Measurements from ENCODE around the gene IFFO2. TPM values are rescaled to one million over a fixed set of nuclear protein-coding genes. Genes with fewer than 3 reads are reported as not detected.

IFFO2 gene
- total RNA-seq, 4 donors from 2014 or later: 4.1 to 19.4 (median 7.3) TPM

DNA sequence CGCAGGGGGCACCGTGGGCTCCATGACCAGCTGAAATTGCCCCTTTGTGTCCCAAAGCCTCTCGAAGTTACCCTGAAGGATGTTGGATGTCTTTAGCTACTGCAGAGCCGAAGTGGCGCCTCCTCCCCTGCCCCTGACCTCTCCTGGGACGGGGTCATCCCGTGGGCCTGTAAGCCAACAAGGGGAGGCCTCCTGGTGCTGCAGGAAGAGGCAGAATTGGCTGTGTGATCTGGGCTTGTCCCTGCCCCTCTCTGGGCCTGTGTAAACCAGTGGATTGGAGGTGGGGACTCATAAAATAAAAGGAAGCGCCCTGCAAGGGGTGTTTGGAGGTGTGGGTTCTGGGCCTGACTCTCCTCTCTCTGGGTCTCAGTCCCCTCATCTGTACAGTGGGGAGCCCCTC lies 94.9 kb downstream of the IFFO2 start:
- Histone ChIP-seq H3K27me3 (no peaks in the 10 kb centered on the region), H3K9me3 (no peaks in the 10 kb centered on the region), H3K4me1 (no peaks in the 10 kb centered on the region), H3K27ac (no peak overlapping the region), H3K4me3 (no peak overlapping the region), H3K36me3 (no peaks in the 10 kb centered on the region)
- intact Hi-C loops (cut with DNase I; ENCODE audit: low total_unique reads): no loop called here
- TF ChIP-seq CTCF (IDR thresholded peaks at IDR 0.05): no peak
- no peak for TF ChIP-seq POLR2A (IDR thresholded peaks at IDR 0.05)
- DNase-seq: no peak

DNA sequence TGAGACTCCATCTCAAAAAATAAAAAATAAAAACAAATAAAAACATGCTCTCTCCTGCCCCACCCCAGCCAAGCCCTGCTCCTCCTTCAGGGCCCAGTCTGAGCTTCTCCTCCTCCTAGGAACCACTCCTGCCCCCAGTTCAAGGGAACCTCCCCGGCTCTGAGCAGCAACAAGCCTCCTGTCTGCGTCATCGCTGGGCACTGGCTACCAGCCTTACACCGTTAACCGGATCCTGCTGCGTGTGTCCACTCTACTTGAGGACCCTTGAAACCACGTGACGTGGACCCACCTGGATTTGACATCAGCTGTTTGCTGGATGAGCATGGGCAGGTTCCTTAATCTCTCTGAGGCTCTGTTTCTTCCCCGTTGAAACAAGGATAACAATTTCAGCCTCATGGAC lies 95.4 kb downstream of the IFFO2 start:
- no peak for TF ChIP-seq POLR2A (IDR thresholded peaks at IDR 0.05)
- TF ChIP-seq CTCF (IDR thresholded peaks at IDR 0.05): no peak

GRCh38 chr1:18859560-18859959 lies 96.9 kb downstream of the IFFO2 start, which contains the start of gene TAS1R2:
TSS of gene TAS1R2 (minus strand) at chr1:18859660. CDS start at chr1:18859660, 0 bp downstream.
- H3K9me3 ChIP-seq: no peaks in the 10 kb centered on the region
- H3K4me3 ChIP-seq: no peak within 1 kb of the TSS
- DNase-seq: no peak
- no peaks in the 10 kb centered on the region for H3K27me3 ChIP-seq
- intact Hi-C loops (cut with DNase I; ENCODE audit: low total_unique reads): no loop called here
- no peak for TF ChIP-seq POLR2A (IDR thresholded peaks at IDR 0.05)
- TF ChIP-seq CTCF (IDR thresholded peaks at IDR 0.05): no peak
- H3K27ac ChIP-seq: no peak within 1 kb of the TSS
- H3K36me3 ChIP-seq: no peaks in the 10 kb centered on the region
- H3K4me1 ChIP-seq: no peaks in the 10 kb centered on the region

More for the DNA sequence above, 95.4 kb downstream of the IFFO2 start:
- Histone ChIP-seq H3K27ac (no peak overlapping the region), H3K27me3 (no peaks in the 10 kb centered on the region), H3K36me3 (no peaks in the 10 kb centered on the region), H3K4me3 (no peak overlapping the region), H3K9me3 (no peaks in the 10 kb centered on the region), H3K4me1 (no peaks in the 10 kb centered on the region)
- no peak for DNase-seq
- intact Hi-C loops (cut with DNase I; ENCODE audit: low total_unique reads): no loop called here

DNA sequence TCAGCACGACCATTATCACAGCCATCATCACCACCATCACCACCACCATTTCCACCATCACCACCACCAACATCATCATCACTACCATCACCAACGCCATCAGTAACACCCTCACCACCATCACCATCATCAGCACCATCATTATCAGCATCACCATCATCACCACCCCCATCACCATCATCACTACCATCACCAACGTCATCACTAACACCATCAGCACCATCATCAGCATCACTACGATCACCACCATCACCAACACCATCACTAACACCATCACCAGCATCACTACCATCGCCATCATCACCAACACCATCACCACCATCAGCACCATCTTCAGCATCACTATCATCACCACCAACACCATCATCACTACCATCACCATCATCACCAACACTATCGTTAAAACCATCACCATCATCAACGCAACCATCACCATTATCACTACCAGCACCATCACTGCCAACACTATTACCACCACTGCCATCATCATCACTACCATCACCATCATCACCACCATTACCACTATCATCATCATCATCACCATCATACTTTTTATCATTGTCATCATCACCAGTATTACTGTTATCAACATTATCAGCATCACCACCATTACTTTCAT lies 98.3 kb downstream of the IFFO2 start:
- no peak for DNase-seq
- H3K4me3 ChIP-seq: no peak overlapping the region
- no peaks in the 10 kb centered on the region for H3K27me3 ChIP-seq
- intact Hi-C loops (cut with DNase I; ENCODE audit: low total_unique reads): no loop called here
- H3K4me1 ChIP-seq: no peaks in the 10 kb centered on the region
- no peaks in the 10 kb centered on the region for H3K9me3 ChIP-seq
- H3K27ac ChIP-seq: no peak overlapping the region
- TF ChIP-seq CTCF (IDR thresholded peaks at IDR 0.05): no peak
- no peak for TF ChIP-seq POLR2A (IDR thresholded peaks at IDR 0.05)
- H3K36me3 ChIP-seq: no peaks in the 10 kb centered on the region

DNA sequence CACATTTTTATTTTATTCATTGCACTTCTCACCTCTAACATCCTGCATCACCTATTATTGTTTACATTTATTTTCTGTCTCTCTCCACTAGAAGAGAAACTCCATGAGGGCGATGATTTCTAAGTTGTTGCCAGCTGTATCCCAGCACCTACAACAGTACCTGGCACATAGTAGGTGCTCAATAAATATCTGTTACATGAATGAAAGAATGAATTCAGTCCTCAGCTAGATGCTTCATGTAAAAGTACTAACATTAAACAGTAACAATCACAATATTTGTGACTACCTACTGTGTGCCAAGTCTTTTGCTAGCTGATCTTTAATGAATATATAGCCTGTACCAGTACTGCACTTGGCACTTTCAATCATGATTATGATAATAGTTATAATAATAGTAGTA lies 100.0 kb downstream of the IFFO2 start:
- Histone ChIP-seq H3K4me3 (no peak overlapping the region), H3K36me3 (no peaks in the 10 kb centered on the region), H3K27me3 (no peaks in the 10 kb centered on the region), H3K9me3 (no peaks in the 10 kb centered on the region), H3K4me1 (no peaks in the 10 kb centered on the region), H3K27ac (no peak overlapping the region)
- intact Hi-C loops (cut with DNase I; ENCODE audit: low total_unique reads): no loop called here
- DNase-seq: no peak
- TF ChIP-seq POLR2A (IDR thresholded peaks at IDR 0.05): no peak
- no peak for TF ChIP-seq CTCF (IDR thresholded peaks at IDR 0.05)
